GM12878 (cell line): ENCODE data around the gene ZFAND2A. TPM values are rescaled to one million over a fixed set of nuclear protein-coding genes. Genes with fewer than 3 reads are reported as not detected.

Source experiments
- JUND ChIP-seq: IDR thresholded peaks from 2 replicates; pipeline ENCODE4 v1.6.1; 2012; ENCODE audit warnings: low read depth, mild to moderate bottlenecking, low read length, improper control_type of control experiment, moderate library complexity
- MYC ChIP-seq: IDR thresholded peaks from 2 replicates; pipeline ENCODE4 v1.6.1; 2011; ENCODE audit warnings: mild to moderate bottlenecking, low read length, moderate library complexity, inconsistent platforms; ENCODE audit not compliant: insufficient read depth, insufficient replicate concordance, insufficient read length, severe bottlenecking
- NR2F1 ChIP-seq: fragments of 450-650 bp; conservative IDR thresholded peaks from 2 replicates; pipeline ENCODE4 v1.6.1; 2017; ENCODE audit warnings: mild to moderate bottlenecking
- YY1 ChIP-seq: IDR thresholded peaks from 2 replicates; pipeline ENCODE4 v1.6.1; 2011; ENCODE audit warnings: low read depth, mild to moderate bottlenecking, low read length
- polyA plus RNA-seq, 11 experiments: library from polyadenylated mRNA; depleted of rRNA in 4 of 11; unstranded in 6 of 11; stranded (reverse) in 5 of 11; fragments of >200 nt; fragmentation: Nextera tagmentation in 4 of 11; fragmentation: Illumina TruSeq in 1 of 11; extraction: Ambion mirVana in 4 of 11; extraction: Trizol in 1 of 11; gene quantifications; 1 replicate in 1 of 11; 2 replicates in 10 of 11; pipeline versions ENCODE4 v1.2.1 to v1.2.3, GENCODE V29; 2011 to 2016; ENCODE audit warnings: inconsistent platforms in 2 of 11, missing spikeins in 2 of 11, low read depth in 1 of 11
- total RNA-seq, 4 experiments: library from RNA; depleted of rRNA in 3 of 4; stranded (reverse); fragments of >200 nt in 3 of 4; fragmentation: Illumina TruSeq in 1 of 4; extraction: Trizol in 1 of 4; gene quantifications; 2 replicates each; pipeline versions ENCODE4 v1.2.1 to v1.2.3, GENCODE V29; 2013 to 2021
- TF ChIP-seq, protein P1 (sequence below): IDR thresholded peaks from 2 replicates; pipeline ENCODE4 v1.6.1; 2012; ENCODE audit warnings: mild to moderate bottlenecking, low read depth, low read length
- TF ChIP-seq, protein P2 (sequence below): IDR thresholded peaks from 2 replicates; pipeline ENCODE4 v1.6.1; 2012; ENCODE audit warnings: low read depth, low read length, improper control_type of control experiment

The ZFAND2A gene
- total and polyA plus RNA-seq, 10 of the 15 experiments (the other 5 are each of a cell fraction or from before 2014, with no cell fraction given): 14.8 to 39.9 (median 20.8) TPM

GRCh38 chr7:1158203-1159126, 1.5 kb downstream of the ZFAND2A start (continued):
- no peak for TF ChIP-seq NR2F1
- TF ChIP-seq, protein P1, sequence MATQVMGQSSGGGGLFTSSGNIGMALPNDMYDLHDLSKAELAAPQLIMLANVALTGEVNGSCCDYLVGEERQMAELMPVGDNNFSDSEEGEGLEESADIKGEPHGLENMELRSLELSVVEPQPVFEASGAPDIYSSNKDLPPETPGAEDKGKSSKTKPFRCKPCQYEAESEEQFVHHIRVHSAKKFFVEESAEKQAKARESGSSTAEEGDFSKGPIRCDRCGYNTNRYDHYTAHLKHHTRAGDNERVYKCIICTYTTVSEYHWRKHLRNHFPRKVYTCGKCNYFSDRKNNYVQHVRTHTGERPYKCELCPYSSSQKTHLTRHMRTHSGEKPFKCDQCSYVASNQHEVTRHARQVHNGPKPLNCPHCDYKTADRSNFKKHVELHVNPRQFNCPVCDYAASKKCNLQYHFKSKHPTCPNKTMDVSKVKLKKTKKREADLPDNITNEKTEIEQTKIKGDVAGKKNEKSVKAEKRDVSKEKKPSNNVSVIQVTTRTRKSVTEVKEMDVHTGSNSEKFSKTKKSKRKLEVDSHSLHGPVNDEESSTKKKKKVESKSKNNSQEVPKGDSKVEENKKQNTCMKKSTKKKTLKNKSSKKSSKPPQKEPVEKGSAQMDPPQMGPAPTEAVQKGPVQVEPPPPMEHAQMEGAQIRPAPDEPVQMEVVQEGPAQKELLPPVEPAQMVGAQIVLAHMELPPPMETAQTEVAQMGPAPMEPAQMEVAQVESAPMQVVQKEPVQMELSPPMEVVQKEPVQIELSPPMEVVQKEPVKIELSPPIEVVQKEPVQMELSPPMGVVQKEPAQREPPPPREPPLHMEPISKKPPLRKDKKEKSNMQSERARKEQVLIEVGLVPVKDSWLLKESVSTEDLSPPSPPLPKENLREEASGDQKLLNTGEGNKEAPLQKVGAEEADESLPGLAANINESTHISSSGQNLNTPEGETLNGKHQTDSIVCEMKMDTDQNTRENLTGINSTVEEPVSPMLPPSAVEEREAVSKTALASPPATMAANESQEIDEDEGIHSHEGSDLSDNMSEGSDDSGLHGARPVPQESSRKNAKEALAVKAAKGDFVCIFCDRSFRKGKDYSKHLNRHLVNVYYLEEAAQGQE: no peak
- TF ChIP-seq MYC: no peak
- TF ChIP-seq YY1: no peak
- no peak for TF ChIP-seq JUND
- TF ChIP-seq, protein P2, sequence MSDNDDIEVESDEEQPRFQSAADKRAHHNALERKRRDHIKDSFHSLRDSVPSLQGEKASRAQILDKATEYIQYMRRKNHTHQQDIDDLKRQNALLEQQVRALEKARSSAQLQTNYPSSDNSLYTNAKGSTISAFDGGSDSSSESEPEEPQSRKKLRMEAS: no peak
